GM23248 (cell line): ENCODE results near the gene TRIM38.

Experiments used
- EZH2 ChIP-seq: fragments of 200-600 bp; sonication (generic); IDR thresholded peaks from 2 replicates; pipeline ENCODE4 v1.6.1; 2018; ENCODE audit warnings: antibody characterized with exemption, mild to moderate bottlenecking; ENCODE audit not compliant: insufficient read depth, poor library complexity, severe bottlenecking
- EZH2phosphoT487 ChIP-seq: fragments of 200-600 bp; sonication (generic); IDR thresholded peaks from 2 replicates; pipeline ENCODE4 v1.6.1; 2018; ENCODE audit warnings: antibody characterized with exemption, moderate library complexity, mild to moderate bottlenecking, low read depth; ENCODE audit not compliant: insufficient read depth

- no peak for TF ChIP-seq EZH2phosphoT487
- TF ChIP-seq EZH2 = no peak
Observed at GRCh38 chr6:25952535-25952934, 10.1 kb upstream of the TRIM38 start.
